ENCODE data around the gene RORC. TPM values are rescaled to one million over a fixed set of nuclear protein-coding genes. Genes with fewer than 3 reads are reported as not detected.
A peak's percentile ranks its signal among the peaks of the same experiment; 100 is the strongest.

The RORC gene
- total RNA-seq, 2 donors from 2014 or later: not detected

DNA sequence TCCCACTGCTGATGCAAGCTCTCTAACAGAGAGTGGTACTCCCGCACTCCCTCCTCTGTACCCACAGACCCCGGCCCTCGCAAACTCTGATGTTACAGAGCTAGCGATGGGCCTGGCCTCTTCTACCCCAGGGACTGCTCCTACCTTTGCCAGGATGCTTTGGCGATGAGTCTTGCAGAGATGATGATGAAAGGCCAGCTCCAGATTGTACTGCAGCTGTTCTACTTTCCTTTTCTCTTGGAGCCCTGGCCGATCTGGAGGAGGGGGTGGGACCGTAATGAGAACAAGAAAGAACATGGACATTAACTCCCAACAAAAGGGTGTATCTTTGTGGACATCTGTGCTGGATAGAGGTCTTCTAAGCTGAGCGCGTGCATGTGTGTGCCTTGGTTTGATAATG lies 20.4 kb downstream of the RORC start:
- TF ChIP-seq CTCF (conservative IDR thresholded peaks at IDR 0.05): no peak
- Histone ChIP-seq H3K4me3 (ENCODE audit: low read length) (no peak overlapping the region), H3K9me3 (ENCODE audit: control insufficient read depth, low read length) (no peaks in the 10 kb centered on the region), H3K4me1 (ENCODE audit: control insufficient read depth, insufficient read depth, low read length) (no peaks in the 10 kb centered on the region), H3K36me3 (ENCODE audit: control insufficient read depth, insufficient read depth, low read length) (no peaks in the 10 kb centered on the region), H3K9ac (ENCODE audit: extremely low read depth, low read length, poor library complexity, severe bottlenecking) (no peak overlapping the region), H3K27me3 (ENCODE audit: control insufficient read depth, insufficient read depth, low read length, poor library complexity, severe bottlenecking) (no peaks in the 10 kb centered on the region), H3K27ac (ENCODE audit: low read depth, low read length) (no peak overlapping the region)
- no peak overlapping the region for H3K4me3 Mint-ChIP-seq
- H3K27me3 Mint-ChIP-seq (ENCODE audit: insufficient read depth): no peaks in the 10 kb centered on the region
- H3K4me1 Mint-ChIP-seq: peaks cover 17% of the 10 kb centered on the region
- no peaks in the 10 kb centered on the region for H3K36me3 Mint-ChIP-seq (ENCODE audit: low read depth)
- H3K9me3 Mint-ChIP-seq: no peaks in the 10 kb centered on the region
- no peak overlapping the region for H3K27ac Mint-ChIP-seq
- WGBS, 2 experiments (ENCODE audit: insufficient coverage in 1 of 2, insufficient read length in 1 of 2): 95 to 97% methylated on average over 3 to 9 of the region's 9 CpGs
- no peak for DNase-seq

GRCh38 chr1:151809985-151810556 lies 21.5 kb downstream of the RORC start:
- Histone ChIP-seq H3K9ac (ENCODE audit: extremely low read depth, low read length, poor library complexity, severe bottlenecking) (no peak overlapping the region), H3K36me3 (ENCODE audit: control insufficient read depth, insufficient read depth, low read length) (no peaks in the 10 kb centered on the region), H3K27me3 (ENCODE audit: control insufficient read depth, insufficient read depth, low read length, poor library complexity, severe bottlenecking) (no peaks in the 10 kb centered on the region), H3K9me3 (ENCODE audit: control insufficient read depth, low read length) (no peaks in the 10 kb centered on the region), H3K27ac (ENCODE audit: low read depth, low read length) (no peak overlapping the region), H3K4me1 (ENCODE audit: control insufficient read depth, insufficient read depth, low read length) (no peaks in the 10 kb centered on the region), H3K4me3 (ENCODE audit: low read length) (no peak overlapping the region)
- H3K4me1 Mint-ChIP-seq: peaks cover 17% of the 10 kb centered on the region
- no peaks in the 10 kb centered on the region for H3K36me3 Mint-ChIP-seq (ENCODE audit: low read depth)
- WGBS, 2 experiments (ENCODE audit: insufficient coverage in 1 of 2, insufficient read length in 1 of 2): 95 to 100% methylated on average over 1 of the region's 1 CpG
- H3K4me3 Mint-ChIP-seq: no peak overlapping the region
- no peak for TF ChIP-seq CTCF (conservative IDR thresholded peaks at IDR 0.05)
- H3K27me3 Mint-ChIP-seq (ENCODE audit: insufficient read depth): no peaks in the 10 kb centered on the region
- no peak for DNase-seq
- H3K27ac Mint-ChIP-seq: peak overlapping the region; percentile 86
- no peaks in the 10 kb centered on the region for H3K9me3 Mint-ChIP-seq

DNA sequence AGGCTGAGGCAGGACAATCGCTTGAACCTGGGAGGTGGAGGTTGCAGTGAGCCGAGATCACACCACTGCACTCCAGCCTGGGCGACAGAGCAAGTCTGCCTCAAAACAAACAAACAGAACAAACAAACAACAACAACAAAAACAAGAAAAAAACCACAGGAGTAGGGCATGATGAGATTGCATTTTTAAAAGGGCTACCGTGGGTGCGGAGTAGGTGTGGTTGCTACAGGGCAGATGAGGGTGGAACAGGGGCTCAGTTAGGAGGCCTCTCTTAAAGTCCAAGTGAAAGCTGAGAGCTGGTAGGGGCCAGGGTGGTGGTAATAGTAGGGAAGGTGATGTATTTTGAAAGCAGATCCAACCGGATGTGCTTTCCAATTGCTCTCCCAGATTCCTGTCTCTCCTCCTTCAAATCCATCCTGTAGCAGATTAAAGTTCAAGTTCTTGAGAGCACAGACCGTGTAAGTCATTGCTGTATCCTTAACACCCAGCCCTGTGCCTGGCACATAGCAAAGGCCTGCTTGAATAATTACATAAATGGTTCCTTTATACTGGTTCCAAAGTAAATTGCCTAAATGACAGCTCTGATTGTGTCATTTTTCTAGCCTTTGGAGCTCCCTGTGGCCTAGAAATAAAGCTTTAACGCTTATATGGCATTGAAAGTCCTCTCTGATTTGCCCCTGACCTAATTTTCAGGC lies 22.2 kb downstream of the RORC start:
- Mint-ChIP-seq H3K27me3 (ENCODE audit: insufficient read depth) (no peaks in the 10 kb centered on the region), H3K4me1 (peaks cover 17% of the 10 kb centered on the region), H3K27ac (peak overlapping the region; percentile 86), H3K4me3 (no peak overlapping the region), H3K9me3 (no peaks in the 10 kb centered on the region), H3K36me3 (ENCODE audit: low read depth) (no peaks in the 10 kb centered on the region)
- Histone ChIP-seq H3K9ac (ENCODE audit: extremely low read depth, low read length, poor library complexity, severe bottlenecking) (no peak overlapping the region), H3K27me3 (ENCODE audit: control insufficient read depth, insufficient read depth, low read length, poor library complexity, severe bottlenecking) (no peaks in the 10 kb centered on the region), H3K4me3 (ENCODE audit: low read length) (no peak overlapping the region), H3K4me1 (ENCODE audit: control insufficient read depth, insufficient read depth, low read length) (no peaks in the 10 kb centered on the region), H3K27ac (ENCODE audit: low read depth, low read length) (no peak overlapping the region), H3K9me3 (ENCODE audit: control insufficient read depth, low read length) (no peaks in the 10 kb centered on the region), H3K36me3 (ENCODE audit: control insufficient read depth, insufficient read depth, low read length) (no peaks in the 10 kb centered on the region)
- 64 to 83% methylated on average over 2 to 8 of the region's 8 CpGs for WGBS, 2 experiments (ENCODE audit: insufficient coverage in 1 of 2, insufficient read length in 1 of 2)
- no peak for DNase-seq
- no peak for TF ChIP-seq CTCF (conservative IDR thresholded peaks at IDR 0.05)

Data from endodermal cell (in vitro differentiated cells).